Measurements from ENCODE around the gene FAM131B. TPM values are rescaled to one million over a fixed set of nuclear protein-coding genes. Genes with fewer than 3 reads are reported as not detected.
A peak's percentile ranks its signal among the peaks of the same experiment; 100 is the strongest.

The FAM131B gene
- total and polyA plus RNA-seq, 2 of the 13 experiments (the other 11 are each of a cell fraction or from before 2014, with no cell fraction given) = 0.07 TPM; not detected in 1

DNA sequence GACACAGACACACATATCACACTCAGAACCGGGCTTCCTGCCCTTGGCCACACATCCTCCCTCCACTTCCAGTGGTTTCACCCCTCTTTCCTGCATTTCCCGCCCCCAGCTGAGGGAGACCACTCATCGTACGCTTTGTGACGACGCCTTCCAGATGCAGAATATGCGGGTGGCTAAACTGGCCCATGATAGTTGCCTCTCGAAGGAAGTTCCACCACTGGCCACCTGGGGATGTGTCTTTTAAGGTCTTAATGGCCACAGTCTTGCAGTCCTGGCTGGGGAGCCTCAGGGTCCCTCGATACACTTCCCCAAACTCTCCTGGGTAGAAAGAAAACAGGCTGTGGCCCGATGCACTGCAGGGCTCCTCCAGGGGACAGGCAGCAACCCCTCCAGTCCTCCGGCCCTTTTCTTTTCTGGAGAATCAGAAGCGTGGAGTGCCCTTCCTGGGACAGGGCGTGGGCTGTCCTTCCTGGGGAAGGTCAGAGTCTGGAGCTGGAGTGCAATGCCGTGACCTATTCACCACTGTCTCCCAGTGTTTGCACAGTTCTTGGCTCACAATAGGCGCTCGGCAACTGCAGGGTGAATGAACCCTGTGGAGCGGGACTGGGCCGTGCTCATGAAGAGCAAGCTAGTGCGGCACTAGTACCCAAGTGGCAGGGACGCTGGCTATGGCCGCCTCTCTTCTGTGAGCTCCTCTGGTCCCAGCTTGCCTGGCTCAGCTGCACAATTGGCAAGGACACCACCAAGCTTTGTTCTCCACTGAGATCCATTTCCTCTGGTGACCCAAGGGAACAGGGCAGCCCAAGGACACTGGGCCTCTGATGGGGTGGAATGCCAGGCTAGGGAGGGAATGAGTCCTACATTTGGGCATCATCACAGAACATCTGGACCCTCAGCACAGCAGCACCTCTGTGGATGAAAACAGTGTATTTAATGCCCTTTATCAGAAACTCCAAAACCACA, 33.0 kb upstream of the FAM131B start (continued):
- TF ChIP-seq, protein P1, sequence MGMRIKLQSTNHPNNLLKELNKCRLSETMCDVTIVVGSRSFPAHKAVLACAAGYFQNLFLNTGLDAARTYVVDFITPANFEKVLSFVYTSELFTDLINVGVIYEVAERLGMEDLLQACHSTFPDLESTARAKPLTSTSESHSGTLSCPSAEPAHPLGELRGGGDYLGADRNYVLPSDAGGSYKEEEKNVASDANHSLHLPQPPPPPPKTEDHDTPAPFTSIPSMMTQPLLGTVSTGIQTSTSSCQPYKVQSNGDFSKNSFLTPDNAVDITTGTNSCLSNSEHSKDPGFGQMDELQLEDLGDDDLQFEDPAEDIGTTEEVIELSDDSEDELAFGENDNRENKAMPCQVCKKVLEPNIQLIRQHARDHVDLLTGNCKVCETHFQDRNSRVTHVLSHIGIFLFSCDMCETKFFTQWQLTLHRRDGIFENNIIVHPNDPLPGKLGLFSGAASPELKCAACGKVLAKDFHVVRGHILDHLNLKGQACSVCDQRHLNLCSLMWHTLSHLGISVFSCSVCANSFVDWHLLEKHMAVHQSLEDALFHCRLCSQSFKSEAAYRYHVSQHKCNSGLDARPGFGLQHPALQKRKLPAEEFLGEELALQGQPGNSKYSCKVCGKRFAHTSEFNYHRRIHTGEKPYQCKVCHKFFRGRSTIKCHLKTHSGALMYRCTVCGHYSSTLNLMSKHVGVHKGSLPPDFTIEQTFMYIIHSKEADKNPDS (CRISPR knock-in tag; IDR thresholded peaks at IDR 0.05) = no peak
- TF ChIP-seq SOX5 (CRISPR knock-in tag; IDR thresholded peaks at IDR 0.05; ENCODE audit: borderline replicate concordance) (peak; percentile 95), ZKSCAN5 (CRISPR knock-in tag; IDR thresholded peaks at IDR 0.05) (0 out of 2 replicates have a peak, but pooled peaks have one; percentile 51), SNAPC2 (CRISPR knock-in tag; IDR thresholded peaks at IDR 0.05) (no peak), NFKBIZ (CRISPR knock-in tag; IDR thresholded peaks at IDR 0.05) (peak; percentile 46; the same call in 1 of the 2 replicates), PHF8 (CRISPR knock-in tag; IDR thresholded peaks at IDR 0.05) (peak; percentile 44; the same call in 1 of the 2 replicates), ZNF333 (CRISPR knock-in tag; IDR thresholded peaks at IDR 0.05; ENCODE audit: borderline replicate concordance) (0 out of 2 replicates have a peak, but pooled peaks have one; percentile 56), SKI (IDR thresholded peaks at IDR 0.05; ENCODE audit: partially characterized antibody) (peak; percentile 93), KDM6A (CRISPR knock-in tag; IDR thresholded peaks at IDR 0.05; ENCODE audit: low read depth) (peak; percentile 69)
- TF ChIP-seq, protein P2, sequence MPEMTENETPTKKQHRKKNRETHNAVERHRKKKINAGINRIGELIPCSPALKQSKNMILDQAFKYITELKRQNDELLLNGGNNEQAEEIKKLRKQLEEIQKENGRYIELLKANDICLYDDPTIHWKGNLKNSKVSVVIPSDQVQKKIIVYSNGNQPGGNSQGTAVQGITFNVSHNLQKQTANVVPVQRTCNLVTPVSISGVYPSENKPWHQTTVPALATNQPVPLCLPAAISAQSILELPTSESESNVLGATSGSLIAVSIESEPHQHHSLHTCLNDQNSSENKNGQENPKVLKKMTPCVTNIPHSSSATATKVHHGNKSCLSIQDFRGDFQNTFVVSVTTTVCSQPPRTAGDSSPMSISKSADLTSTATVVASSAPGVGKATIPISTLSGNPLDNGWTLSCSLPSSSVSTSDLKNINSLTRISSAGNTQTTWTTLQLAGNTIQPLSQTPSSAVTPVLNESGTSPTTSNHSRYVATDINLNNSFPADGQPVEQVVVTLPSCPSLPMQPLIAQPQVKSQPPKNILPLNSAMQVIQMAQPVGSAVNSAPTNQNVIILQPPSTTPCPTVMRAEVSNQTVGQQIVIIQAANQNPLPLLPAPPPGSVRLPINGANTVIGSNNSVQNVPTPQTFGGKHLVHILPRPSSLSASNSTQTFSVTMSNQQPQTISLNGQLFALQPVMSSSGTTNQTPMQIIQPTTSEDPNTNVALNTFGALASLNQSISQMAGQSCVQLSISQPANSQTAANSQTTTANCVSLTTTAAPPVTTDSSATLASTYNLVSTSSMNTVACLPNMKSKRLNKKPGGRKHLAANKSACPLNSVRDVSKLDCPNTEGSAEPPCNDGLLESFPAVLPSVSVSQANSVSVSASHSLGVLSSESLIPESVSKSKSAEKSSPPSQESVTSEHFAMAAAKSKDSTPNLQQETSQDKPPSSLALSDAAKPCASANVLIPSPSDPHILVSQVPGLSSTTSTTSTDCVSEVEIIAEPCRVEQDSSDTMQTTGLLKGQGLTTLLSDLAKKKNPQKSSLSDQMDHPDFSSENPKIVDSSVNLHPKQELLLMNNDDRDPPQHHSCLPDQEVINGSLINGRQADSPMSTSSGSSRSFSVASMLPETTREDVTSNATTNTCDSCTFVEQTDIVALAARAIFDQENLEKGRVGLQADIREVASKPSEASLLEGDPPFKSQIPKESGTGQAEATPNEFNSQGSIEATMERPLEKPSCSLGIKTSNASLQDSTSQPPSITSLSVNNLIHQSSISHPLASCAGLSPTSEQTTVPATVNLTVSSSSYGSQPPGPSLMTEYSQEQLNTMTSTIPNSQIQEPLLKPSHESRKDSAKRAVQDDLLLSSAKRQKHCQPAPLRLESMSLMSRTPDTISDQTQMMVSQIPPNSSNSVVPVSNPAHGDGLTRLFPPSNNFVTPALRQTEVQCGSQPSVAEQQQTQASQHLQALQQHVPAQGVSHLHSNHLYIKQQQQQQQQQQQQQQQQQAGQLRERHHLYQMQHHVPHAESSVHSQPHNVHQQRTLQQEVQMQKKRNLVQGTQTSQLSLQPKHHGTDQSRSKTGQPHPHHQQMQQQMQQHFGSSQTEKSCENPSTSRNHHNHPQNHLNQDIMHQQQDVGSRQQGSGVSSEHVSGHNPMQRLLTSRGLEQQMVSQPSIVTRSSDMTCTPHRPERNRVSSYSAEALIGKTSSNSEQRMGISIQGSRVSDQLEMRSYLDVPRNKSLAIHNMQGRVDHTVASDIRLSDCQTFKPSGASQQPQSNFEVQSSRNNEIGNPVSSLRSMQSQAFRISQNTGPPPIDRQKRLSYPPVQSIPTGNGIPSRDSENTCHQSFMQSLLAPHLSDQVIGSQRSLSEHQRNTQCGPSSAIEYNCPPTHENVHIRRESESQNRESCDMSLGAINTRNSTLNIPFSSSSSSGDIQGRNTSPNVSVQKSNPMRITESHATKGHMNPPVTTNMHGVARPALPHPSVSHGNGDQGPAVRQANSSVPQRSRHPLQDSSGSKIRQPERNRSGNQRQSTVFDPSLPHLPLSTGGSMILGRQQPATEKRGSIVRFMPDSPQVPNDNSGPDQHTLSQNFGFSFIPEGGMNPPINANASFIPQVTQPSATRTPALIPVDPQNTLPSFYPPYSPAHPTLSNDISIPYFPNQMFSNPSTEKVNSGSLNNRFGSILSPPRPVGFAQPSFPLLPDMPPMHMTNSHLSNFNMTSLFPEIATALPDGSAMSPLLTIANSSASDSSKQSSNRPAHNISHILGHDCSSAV (CRISPR knock-in tag; IDR thresholded peaks at IDR 0.05; ENCODE audit: borderline replicate concordance) = no peak
- TF ChIP-seq, protein P3, sequence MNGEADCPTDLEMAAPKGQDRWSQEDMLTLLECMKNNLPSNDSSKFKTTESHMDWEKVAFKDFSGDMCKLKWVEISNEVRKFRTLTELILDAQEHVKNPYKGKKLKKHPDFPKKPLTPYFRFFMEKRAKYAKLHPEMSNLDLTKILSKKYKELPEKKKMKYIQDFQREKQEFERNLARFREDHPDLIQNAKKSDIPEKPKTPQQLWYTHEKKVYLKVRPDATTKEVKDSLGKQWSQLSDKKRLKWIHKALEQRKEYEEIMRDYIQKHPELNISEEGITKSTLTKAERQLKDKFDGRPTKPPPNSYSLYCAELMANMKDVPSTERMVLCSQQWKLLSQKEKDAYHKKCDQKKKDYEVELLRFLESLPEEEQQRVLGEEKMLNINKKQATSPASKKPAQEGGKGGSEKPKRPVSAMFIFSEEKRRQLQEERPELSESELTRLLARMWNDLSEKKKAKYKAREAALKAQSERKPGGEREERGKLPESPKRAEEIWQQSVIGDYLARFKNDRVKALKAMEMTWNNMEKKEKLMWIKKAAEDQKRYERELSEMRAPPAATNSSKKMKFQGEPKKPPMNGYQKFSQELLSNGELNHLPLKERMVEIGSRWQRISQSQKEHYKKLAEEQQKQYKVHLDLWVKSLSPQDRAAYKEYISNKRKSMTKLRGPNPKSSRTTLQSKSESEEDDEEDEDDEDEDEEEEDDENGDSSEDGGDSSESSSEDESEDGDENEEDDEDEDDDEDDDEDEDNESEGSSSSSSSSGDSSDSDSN (CRISPR knock-in tag; IDR thresholded peaks at IDR 0.05) = peak; percentile 83
- TF ChIP-seq, protein P4, sequence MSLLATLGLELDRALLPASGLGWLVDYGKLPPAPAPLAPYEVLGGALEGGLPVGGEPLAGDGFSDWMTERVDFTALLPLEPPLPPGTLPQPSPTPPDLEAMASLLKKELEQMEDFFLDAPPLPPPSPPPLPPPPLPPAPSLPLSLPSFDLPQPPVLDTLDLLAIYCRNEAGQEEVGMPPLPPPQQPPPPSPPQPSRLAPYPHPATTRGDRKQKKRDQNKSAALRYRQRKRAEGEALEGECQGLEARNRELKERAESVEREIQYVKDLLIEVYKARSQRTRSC (CRISPR knock-in tag; IDR thresholded peaks at IDR 0.05; ENCODE audit: low read depth) = no peak
- TF ChIP-seq, protein P5, sequence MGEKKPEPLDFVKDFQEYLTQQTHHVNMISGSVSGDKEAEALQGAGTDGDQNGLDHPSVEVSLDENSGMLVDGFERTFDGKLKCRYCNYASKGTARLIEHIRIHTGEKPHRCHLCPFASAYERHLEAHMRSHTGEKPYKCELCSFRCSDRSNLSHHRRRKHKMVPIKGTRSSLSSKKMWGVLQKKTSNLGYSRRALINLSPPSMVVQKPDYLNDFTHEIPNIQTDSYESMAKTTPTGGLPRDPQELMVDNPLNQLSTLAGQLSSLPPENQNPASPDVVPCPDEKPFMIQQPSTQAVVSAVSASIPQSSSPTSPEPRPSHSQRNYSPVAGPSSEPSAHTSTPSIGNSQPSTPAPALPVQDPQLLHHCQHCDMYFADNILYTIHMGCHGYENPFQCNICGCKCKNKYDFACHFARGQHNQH (CRISPR knock-in tag; IDR thresholded peaks at IDR 0.05) = peak; percentile 83; the same call in 1 of the 2 replicates

All from HepG2 (cell line).